K562 (cell line): ENCODE results near the gene PARD3B. TPM values are rescaled to one million over a fixed set of nuclear protein-coding genes. Genes with fewer than 3 reads are reported as not detected.

Experiments
- ATAC-seq: fragments of 200-7000 bp; cut with Tn5 transposase; 3 replicates; pipeline ENCODE4 v1.9.1; 2020; ENCODE audit warnings: moderate library complexity
- BruUV-seq: library from RNA; stranded (reverse); fragments of 400-500 nt; replicated peaks from 2 replicates; lab custom pipeline; 2021; lab: Mats Ljungman, UMichigan
- CTCF ChIA-PET: fragments of 300-600 bp; formaldehyde crosslinking; extraction: SDS; loops from one replicate; lab custom pipeline; 2021; ENCODE audit warnings: low intra/inter-chr PET ratio; lab: Yijun Ruan, JAX
- POLR2A ChIA-PET: fragments of 300-600, 350-650 bp; sonication (Branson Sonifier 250); formaldehyde crosslinking; extraction: SDS; loops from one replicate; lab custom pipeline; 2021; ENCODE audit warnings: antibody characterized with exemption, inconsistent platforms; lab: Yijun Ruan, JAX
- DNase-seq, 4 experiments: peaks; one replicate each; pipeline versions ENCODE4 v3.0.0 to v3.0.0-alpha.2; 2011 to 2018; ENCODE audit warnings: low spot score in 3 of 4, mixed read lengths in 3 of 4; ENCODE audit errors: extremely low read depth in 1 of 4
- FAIRE-seq: peaks from 2 replicates; lab custom pipeline; 2011; peaks lifted over from hg19 to GRCh38; lab: Jason Lieb, UNC
- H2AFZ ChIP-seq: 2 replicates; pipeline ENCODE4 v1.6.0; 2011; ENCODE audit warnings: low read depth, low read length, control low read depth, inconsistent platforms
- H3K27ac ChIP-seq: fragments of 200-600 bp; 3 replicates; pipeline ENCODE4 v1.8.0; 2011; ENCODE audit warnings: low read depth, mild to moderate bottlenecking, control low read depth, inconsistent platforms, low read length, moderate library complexity, mixed read lengths; ENCODE audit errors: extremely low read depth
- H3K27me3 ChIP-seq, 2 experiments: fragments of 300-600 bp in 1 of 2; 2 replicates in 1 of 2; 3 replicates in 1 of 2; pipeline versions ENCODE4 v1.6.0 to v1.8.0; 2011; ENCODE audit warnings: inconsistent platforms in 2 of 2, low read length in 2 of 2, mild to moderate bottlenecking in 1 of 2, mixed read lengths in 1 of 2, moderate library complexity in 1 of 2; ENCODE audit not compliant: control insufficient read depth in 2 of 2, insufficient read depth in 2 of 2
- H3K36me3 ChIP-seq: fragments of 300-600 bp; 3 replicates; pipeline ENCODE4 v1.8.0; 2011; ENCODE audit warnings: mild to moderate bottlenecking, low read length, inconsistent platforms; ENCODE audit not compliant: control insufficient read depth, insufficient read depth
- H3K4me1 ChIP-seq, 2 experiments: fragments of 200-600 bp in 1 of 2; replicated peaks in 1 of 2; 2 replicates in 1 of 2; 3 replicates in 1 of 2; pipeline versions ENCODE4 v1.5.1 to v1.8.0; 2011; ENCODE audit warnings: inconsistent platforms in 2 of 2, low read length in 2 of 2, mild to moderate bottlenecking in 1 of 2, mixed read lengths in 1 of 2, moderate library complexity in 1 of 2; ENCODE audit not compliant: control insufficient read depth in 2 of 2, insufficient read depth in 2 of 2
- H3K4me2 ChIP-seq: 2 replicates; pipeline ENCODE4 v1.6.1; 2011; ENCODE audit warnings: low read length, control low read depth, inconsistent platforms, mixed read lengths; ENCODE audit not compliant: insufficient read depth
- H3K4me3 ChIP-seq: fragments of 200-600 bp; sonication (generic), shearing (Covaris generic); 2 replicates; pipeline ENCODE4 v1.5.1; 2016; ENCODE audit warnings: control low read depth, inconsistent platforms
- H3K79me2 ChIP-seq: fragments of 200-600 bp; 3 replicates; pipeline ENCODE4 v1.8.0; 2011; ENCODE audit warnings: low read length, inconsistent platforms; ENCODE audit not compliant: control insufficient read depth, insufficient read depth
- H3K9ac ChIP-seq, 2 experiments: 2 replicates each; pipeline versions ENCODE4 v1.6.0 to v1.6.1; 2011; ENCODE audit warnings: low read depth in 2 of 2, low read length in 2 of 2, control low read depth in 1 of 2, inconsistent platforms in 1 of 2, mild to moderate bottlenecking in 1 of 2, mixed read lengths in 1 of 2; ENCODE audit not compliant: insufficient read depth in 1 of 2
- H3K9me1 ChIP-seq: one replicate; pipeline ENCODE4 v1.6.0; 2011; ENCODE audit warnings: inconsistent platforms, mild to moderate bottlenecking, low read length, moderate library complexity; ENCODE audit not compliant: control insufficient read depth, insufficient read depth
- H3K9me3 ChIP-seq: replicated peaks from 2 replicates; pipeline ENCODE4 v1.5.1; 2011; ENCODE audit warnings: low read depth, low read length, inconsistent platforms; ENCODE audit not compliant: control insufficient read depth, insufficient read depth
- H4K20me1 ChIP-seq: replicated peaks from 2 replicates; pipeline ENCODE4 v1.6.1; 2011; ENCODE audit warnings: low read length, inconsistent platforms, mixed read lengths; ENCODE audit not compliant: control insufficient read depth, insufficient read depth
- ARNT ChIP-seq, 2 experiments: fragments of 450-650 bp; IDR thresholded peaks; 2 replicates each; pipeline ENCODE4 v1.6.1; 2016; ENCODE audit warnings: mild to moderate bottlenecking in 1 of 2
- ATF6 ChIP-seq: sonication (generic); formaldehyde crosslinking; IDR thresholded peaks from 2 replicates; pipeline ENCODE4 v1.4.0; 2020; ENCODE audit warnings: mild to moderate bottlenecking, missing genetic modification reagents
- DMBX1 ChIP-seq: fragments of 250-450 bp; sonication (Bioruptor Pico); IDR thresholded peaks from 2 replicates; pipeline ENCODE4 v1.8.0; 2022; ENCODE audit warnings: inconsistent platforms, mild to moderate bottlenecking, moderate library complexity, borderline replicate concordance
- GABPB1 ChIP-seq: sonication (generic); formaldehyde crosslinking; IDR thresholded peaks from 2 replicates; pipeline ENCODE4 v1.8.0; 2022; ENCODE audit warnings: mild to moderate bottlenecking, missing genetic modification reagents
- GTF2A2 ChIP-seq: IDR thresholded peaks from 2 replicates; pipeline ENCODE4 v1.6.1; 2016; ENCODE audit warnings: mild to moderate bottlenecking, missing genetic modification characterization, missing compliant biosample characterization
- GTF2E2 ChIP-seq: fragments of 200-800 bp; sonication (Bioruptor generic); IDR thresholded peaks from 2 replicates; pipeline ENCODE4 v1.6.1; 2016; ENCODE audit warnings: missing genetic modification characterization, missing compliant biosample characterization
- KDM1A ChIP-seq, 2 experiments: fragments of 450-650 bp; IDR thresholded peaks; 2 replicates each; pipeline ENCODE4 v1.6.1; 2016; ENCODE audit warnings: mild to moderate bottlenecking in 2 of 2
- MLLT1 ChIP-seq, 2 experiments: fragments of 450-650 bp; IDR thresholded peaks; 2 replicates each; pipeline ENCODE4 v1.6.1; 2016
- MNT ChIP-seq, 2 experiments: fragments of 450-650 bp; conservative IDR thresholded peaks; 2 replicates each; pipeline ENCODE4 v1.6.1; 2017; ENCODE audit warnings: mild to moderate bottlenecking in 2 of 2, moderate library complexity in 2 of 2
- SREBF1 ChIP-seq: fragments of 150-350 bp; IDR thresholded peaks from 2 replicates; pipeline ENCODE4 v1.6.1; 2014; ENCODE audit warnings: antibody characterized with exemption, low read depth, low read length, borderline replicate concordance
- SUPT5H ChIP-seq: fragments of 450-650 bp; IDR thresholded peaks from 2 replicates; pipeline ENCODE4 v1.6.1; 2016
- TAF9B ChIP-seq: fragments of 450-650 bp; IDR thresholded peaks from 2 replicates; pipeline ENCODE4 v1.6.1; 2018; ENCODE audit warnings: mild to moderate bottlenecking; ENCODE audit not compliant: partially characterized antibody
- ZNF174 ChIP-seq: fragments of 250-450 bp; sonication (Bioruptor Pico); IDR thresholded peaks from 2 replicates; pipeline ENCODE4 v1.4.0; 2020; ENCODE audit warnings: mild to moderate bottlenecking
- ZNF232 ChIP-seq: sonication (generic); formaldehyde crosslinking; IDR thresholded peaks from 2 replicates; pipeline ENCODE4 v1.8.0; 2022; ENCODE audit warnings: mild to moderate bottlenecking, missing genetic modification reagents
- ZNF589 ChIP-seq: fragments of 200-800 bp; sonication (Bioruptor generic); IDR thresholded peaks from 2 replicates; pipeline ENCODE4 v1.6.1; 2016; ENCODE audit warnings: low read depth, missing genetic modification characterization, missing compliant biosample characterization
- ZNF75A ChIP-seq: fragments of 450-650 bp; formaldehyde crosslinking; IDR thresholded peaks from 2 replicates; pipeline ENCODE4 v1.4.0; 2020; ENCODE audit warnings: mild to moderate bottlenecking
- WGBS: fragments of 100-300 bp; shearing (Covaris generic); methylation state at CpG from one replicate; pipeline ENCODE4 v1.1.6; 2016; ENCODE audit warnings: low coverage, mixed read lengths; ENCODE audit not compliant: insufficient coverage; ENCODE audit errors: missing lambda C conversion rate; 5-methylcytosine and 5-hydroxymethylcytosine counted together
- in situ Hi-C: fragments of 300-500 bp; cut with MboI; formaldehyde crosslinking; loops from 4 replicates; pipeline ENCODE4 v1.15.0; 2018; ENCODE audit warnings: inconsistent platforms, mixed read lengths
- intact Hi-C: fragments of 100-400 bp; cut with micrococcal nuclease; formaldehyde crosslinking; loops from 2 replicates; pipeline ENCODE4 v1.14.2; 2022
- polyA plus RNA-seq, 8 experiments: library from polyadenylated mRNA; depleted of rRNA in 4 of 8; stranded (reverse) in 5 of 8; unstranded in 3 of 8; fragments of >200 nt; fragmentation: Nextera tagmentation in 2 of 8; fragmentation: Illumina TruSeq in 1 of 8; extraction: Ambion mirVana in 2 of 8; extraction: Trizol in 1 of 8; gene quantifications; 2 replicates each; pipeline versions ENCODE4 v1.2.1 to v1.2.3, GENCODE V29; 2011 to 2014; ENCODE audit warnings: inconsistent platforms in 1 of 8, missing spikeins in 1 of 8
- total RNA-seq, 7 experiments: library from RNA; depleted of rRNA in 6 of 7; stranded (reverse); fragments of >200 nt in 6 of 7; fragmentation: Illumina TruSeq in 2 of 7; extraction: Trizol in 2 of 7; gene quantifications; 2 replicates each; pipeline versions ENCODE4 v1.2.1 to v1.2.3, GENCODE V29; 2011 to 2021; ENCODE audit warnings: low replicate concordance in 1 of 7

PARD3B gene
- total and polyA plus RNA-seq, 9 of the 15 experiments (the other 6 are each of a cell fraction or from before 2014, with no cell fraction given), result 0.15 to 3.0 (median 1.1) TPM

- TF ChIP-seq MNT (conservative IDR thresholded peaks at IDR 0.05), result no peak
- no peak for TF ChIP-seq GTF2E2 (tag)
- TF ChIP-seq KDM1A (IDR thresholded peaks at IDR 0.05), result no peak
- TF ChIP-seq, all 486 proteins: peak for 0
Measured at GRCh38 chr2:205274801-205275200, 729.5 kb downstream of the PARD3B start (continued).

- BruUV-seq, result no TSS peak
- FAIRE-seq (no peak), ATAC-seq (no peak), DNase-seq (no peak)
- intact Hi-C loops (no loop called here), in situ Hi-C loops (no loop called here)
- Histone ChIP-seq H3K36me3 (no peaks in the 10 kb centered on the region), H3K4me1 (no peaks in the 10 kb centered on the region; a peak in 1 of 5 replicates), H3K9me1 (no peaks in the 10 kb centered on the region), H2AFZ (no peak overlapping the region), H3K4me2 (no peak overlapping the region), H3K27me3 (no peaks in the 10 kb centered on the region), H3K27ac (no peak overlapping the region), H3K9ac (no peak overlapping the region), H4K20me1 (no peaks in the 10 kb centered on the region), H3K79me2 (no peaks in the 10 kb centered on the region), H3K9me3 (no peaks in the 10 kb centered on the region), H3K4me3 (no peak overlapping the region)
- CTCF ChIA-PET, result no interaction called here
- POLR2A ChIA-PET, result interaction anchor here (0.5 kb wide), 1 partner anchor 1025 kb away, joined by 3 read pairs; no protein-coding TSS in a partner anchor
- 14% methylated on average over 8 of the region's 11 CpGs for WGBS
- TF ChIP-seq SREBF1, result no peak
- TF ChIP-seq SUPT5H, result no peak
- TF ChIP-seq GABPB1, result no peak
- no peak for TF ChIP-seq MLLT1 (IDR thresholded peaks at IDR 0.05)
- no peak for TF ChIP-seq TAF9B
- TF ChIP-seq ARNT (IDR thresholded peaks at IDR 0.05), result no peak
- no peak for TF ChIP-seq ATF6 (CRISPR knock-in tag)
- TF ChIP-seq ZNF232 (CRISPR knock-in tag), result no peak
- no peak for TF ChIP-seq ZNF174
- no peak for TF ChIP-seq DMBX1
- TF ChIP-seq GTF2A2 (tag), result no peak
- no peak for TF ChIP-seq ZNF589 (CRISPR knock-in tag)
- no peak for TF ChIP-seq ZNF75A
Measured at GRCh38 chr2:205276116-205276777, 731.0 kb downstream of the PARD3B start.
